Suppressor macrophage treated with lipopolysaccharide for 4 hours (primary cell): ENCODE measurements around the gene CNIH4.
"Not testable (repeated sequence)": the region's sequence is repeated elsewhere in the genome, so short reads cannot be mapped to it uniquely, and the experiment has no call there.

ENCODE experiments used
- DNase-seq: peaks from one replicate; pipeline ENCODE4 v3.0.0-alpha.2; 2020

The CNIH4 gene

DNA sequence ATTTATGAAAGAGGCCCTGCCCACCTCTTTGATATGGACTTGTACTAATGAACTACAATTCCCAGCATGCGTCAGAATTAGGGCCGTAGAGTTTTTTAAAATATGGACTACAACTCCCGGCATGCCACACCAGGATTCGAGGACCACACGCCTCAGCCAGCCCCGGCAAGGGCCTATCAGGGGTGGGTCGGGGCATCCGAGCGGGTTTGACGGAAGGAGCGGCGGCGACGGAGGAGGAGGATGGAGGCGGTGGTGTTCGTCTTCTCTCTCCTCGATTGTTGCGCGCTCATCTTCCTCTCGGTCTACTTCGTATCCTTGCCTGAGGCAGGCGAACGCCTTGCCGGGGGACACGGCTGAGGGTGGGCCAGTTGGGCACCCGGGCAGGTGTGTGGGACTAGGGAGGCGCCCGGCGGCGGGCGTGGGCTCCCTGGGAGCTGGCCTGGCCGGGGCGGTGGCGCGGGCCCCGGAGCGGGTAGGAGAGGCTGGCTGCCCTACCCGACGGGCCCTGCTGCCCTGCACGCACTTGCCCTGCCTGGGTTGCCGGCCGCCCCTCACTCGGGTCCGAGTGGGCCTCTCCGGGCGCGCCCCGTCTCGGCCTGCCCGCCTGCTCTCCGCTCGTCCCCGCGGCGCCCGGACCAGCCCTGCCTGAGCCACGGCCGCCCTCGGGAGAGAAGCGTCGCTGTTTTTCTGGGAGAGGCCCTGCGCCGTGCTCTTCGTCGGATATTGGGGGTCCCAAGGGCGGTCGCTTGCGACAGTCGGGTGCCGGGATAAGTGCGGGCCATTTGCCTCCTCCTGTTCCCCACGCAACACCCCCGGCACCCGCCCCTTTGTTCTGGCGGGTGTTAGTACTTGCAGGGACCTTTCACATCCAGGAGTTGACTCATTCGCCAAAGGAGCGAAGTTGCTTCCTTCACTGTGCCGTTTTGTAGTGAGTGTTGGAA lies at the start of gene CNIH4:
CNIH4 (plus strand) TSS at position 195 of the 941 bp plus-strand sequence; CDS start at position 241, 46 bp downstream.
- DNase-seq: peak; percentile 94

- DNase-seq: no peak
Measured at GRCh38 chr1:224308064-224308463, 48.6 kb upstream of the CNIH4 start.

- DNase-seq: not testable (repeated sequence)
Measured at GRCh38 chr1:224311503-224311902, 45.2 kb upstream of the CNIH4 start.

GRCh38 chr1:224312025-224312424 lies 44.7 kb upstream of the CNIH4 start:
- no peak for DNase-seq

DNA sequence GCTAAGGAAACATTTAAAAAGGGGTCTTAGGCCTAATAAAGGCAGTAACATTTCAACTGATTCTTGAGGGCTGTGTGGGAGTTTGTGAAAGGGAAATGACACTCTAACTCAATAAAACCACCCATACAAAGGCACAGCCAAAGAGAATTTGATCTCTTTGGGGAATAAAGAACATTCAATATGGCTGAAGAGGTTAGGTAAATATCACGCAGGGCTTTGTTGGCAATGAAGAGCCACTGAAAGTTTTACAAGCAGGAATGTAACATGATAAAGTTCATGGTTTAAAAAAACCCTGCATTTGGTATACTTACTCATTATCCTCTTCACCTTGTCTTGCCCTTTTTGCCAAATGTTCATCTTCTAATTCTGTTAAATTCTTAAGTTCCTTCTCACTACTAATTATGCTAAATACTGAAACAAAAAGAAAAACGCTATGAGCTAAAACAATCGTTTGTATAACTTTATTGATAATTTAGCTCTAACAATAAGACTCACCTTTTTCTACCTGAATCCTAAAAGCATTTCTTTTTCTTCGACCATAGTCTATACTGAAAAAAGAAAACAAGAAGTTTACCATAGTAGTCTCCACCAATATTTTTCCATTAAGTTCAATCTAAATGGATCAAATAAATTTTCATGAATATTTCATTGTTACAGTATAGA lies 39.2 kb upstream of the CNIH4 start:
- DNase-seq: no peak

DNA sequence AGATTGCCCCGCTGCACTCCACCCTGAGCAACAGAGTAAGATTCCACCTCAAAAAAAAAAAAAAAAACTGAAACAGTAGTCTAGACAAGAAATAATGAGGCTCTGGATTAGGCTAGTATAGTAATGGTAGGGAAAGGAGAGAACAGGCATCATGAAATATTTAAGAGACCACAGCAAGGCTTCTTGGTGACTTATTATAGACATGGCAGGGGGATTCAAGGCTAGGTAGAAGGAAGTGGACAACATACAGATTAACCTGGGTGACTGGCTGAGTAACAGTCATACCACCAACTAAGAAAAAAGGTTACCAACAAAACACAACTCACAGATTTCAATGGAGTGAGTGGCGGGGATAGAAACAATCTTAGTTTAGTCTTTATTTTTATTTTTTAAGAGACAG lies 35.0 kb upstream of the CNIH4 start:
- no peak for DNase-seq

DNA sequence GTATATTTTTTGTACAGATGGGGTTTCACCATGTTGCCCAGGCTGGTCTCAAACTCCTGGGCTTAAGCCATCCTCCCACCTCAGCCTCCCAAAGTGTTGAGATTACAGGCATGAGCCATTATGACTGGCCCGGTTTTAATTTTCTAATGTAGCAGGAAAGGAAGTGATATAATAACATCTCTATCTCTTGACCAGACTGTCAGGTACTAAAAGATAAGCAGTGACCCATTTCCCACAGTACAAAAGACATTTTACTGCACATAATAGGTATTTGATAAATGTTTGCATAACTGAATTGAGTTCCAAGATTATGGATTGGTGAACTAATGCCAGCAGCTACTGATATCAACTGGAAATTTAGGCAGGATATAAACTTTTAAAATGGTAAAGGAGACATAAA lies 30.7 kb upstream of the CNIH4 start:
- no peak for DNase-seq

GRCh38 chr1:224328644-224329043 lies 28.0 kb upstream of the CNIH4 start:
- DNase-seq: no peak

DNA sequence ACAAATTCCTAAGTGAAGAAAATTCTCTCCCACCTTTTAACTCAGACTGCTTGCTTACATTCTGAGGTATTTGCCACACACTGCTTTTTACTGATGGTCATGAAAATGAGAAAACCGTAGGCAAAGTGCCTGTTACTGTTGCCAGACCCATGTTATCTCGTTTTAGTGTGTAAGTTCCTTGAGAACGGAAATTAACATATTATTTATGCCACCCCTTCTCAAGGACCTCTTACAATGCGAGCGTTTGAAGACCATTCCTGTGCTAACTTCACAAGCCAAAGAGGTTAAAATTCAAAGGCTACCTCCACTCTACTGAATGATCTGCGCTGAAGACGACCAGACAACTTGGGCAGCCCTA lies 27.2 kb upstream of the CNIH4 start:
- DNase-seq: no peak

DNA sequence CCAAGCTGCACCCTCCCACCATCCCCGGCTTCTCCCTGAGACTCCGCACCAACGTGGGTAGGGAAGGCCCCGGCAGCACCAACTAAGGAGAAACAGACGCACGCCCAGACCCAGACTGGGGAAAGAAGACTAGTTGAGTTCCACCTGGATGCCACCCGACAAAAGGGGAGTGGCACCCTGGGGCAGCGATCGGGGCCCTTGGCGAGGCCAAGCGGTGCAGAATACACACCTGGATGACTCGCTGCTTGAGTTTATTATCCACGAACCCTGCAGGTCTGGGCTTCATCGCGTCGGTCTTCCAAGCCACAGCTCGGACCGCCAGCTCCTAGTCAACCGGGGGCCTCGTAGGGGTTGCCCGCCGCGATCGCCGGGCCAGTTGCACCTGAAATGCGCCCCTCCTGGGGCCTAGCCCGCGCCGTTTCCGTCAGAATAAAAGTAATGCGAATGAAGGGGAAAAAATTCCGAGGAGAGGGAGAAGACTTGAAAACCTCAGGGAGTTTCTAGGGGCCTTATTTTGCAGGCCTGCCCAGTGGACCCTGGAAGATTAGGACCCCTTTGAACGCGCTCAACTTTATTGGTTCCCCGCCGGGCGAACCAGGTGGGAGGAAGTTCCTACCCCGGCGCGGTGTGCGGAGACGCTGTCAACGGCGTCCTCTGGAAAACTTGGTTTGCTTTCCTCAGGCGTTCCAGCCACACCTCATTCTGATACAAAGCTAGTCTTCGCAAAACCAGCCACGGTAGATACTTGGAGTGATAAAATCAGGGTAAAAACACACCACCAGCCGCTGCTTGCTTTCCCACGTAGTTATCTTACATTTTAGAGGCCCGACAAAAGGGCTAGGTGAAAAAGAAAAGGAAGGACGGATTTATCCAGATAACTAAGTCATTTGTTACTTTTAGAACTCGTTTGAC lies 26.6 kb upstream of the CNIH4 start, which contains the start of gene NVL:
NVL (minus strand) TSS at position 331 of the 912 bp plus-strand sequence; CDS start at position 286, 45 bp downstream.
- DNase-seq: peak; percentile 91

DNA sequence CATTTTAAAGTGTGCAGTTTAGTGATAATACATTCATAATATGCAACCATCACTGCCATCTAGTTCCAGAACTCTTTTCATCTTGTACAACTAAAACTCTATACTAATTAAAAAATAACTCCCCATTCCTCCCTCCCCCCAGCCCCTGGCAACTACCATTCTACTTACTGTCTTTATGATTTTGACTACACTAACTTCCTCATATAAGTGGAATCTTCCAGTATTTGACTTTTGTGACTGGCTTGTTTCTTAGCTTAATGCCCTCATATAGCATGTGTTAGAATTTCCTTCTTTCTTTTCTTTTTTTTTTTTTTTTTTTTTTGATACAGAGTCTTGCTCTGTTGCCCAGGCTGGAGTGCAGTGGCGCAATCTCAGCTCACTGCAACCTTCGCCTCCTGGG lies 25.4 kb upstream of the CNIH4 start:
- DNase-seq: no peak

DNA sequence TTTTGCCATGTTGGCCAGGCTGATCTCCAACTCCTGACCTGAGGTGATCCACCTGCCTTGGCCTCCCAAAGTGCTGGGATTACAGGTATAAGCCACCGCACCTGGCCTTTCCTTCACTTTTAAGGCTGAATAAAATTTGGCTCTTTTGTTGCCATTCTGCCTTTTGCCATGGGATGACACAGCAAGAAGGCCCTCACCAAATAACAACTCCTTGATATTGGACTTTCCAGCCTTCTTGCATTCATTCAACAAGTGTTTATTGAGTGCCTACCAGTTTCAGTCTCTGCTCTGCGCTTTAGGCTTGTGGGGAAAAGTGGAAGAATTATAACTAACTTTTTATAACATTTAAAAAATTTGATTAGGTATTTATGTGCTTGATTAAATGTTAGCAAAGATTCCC lies 24.9 kb upstream of the CNIH4 start:
- DNase-seq: no peak

DNA sequence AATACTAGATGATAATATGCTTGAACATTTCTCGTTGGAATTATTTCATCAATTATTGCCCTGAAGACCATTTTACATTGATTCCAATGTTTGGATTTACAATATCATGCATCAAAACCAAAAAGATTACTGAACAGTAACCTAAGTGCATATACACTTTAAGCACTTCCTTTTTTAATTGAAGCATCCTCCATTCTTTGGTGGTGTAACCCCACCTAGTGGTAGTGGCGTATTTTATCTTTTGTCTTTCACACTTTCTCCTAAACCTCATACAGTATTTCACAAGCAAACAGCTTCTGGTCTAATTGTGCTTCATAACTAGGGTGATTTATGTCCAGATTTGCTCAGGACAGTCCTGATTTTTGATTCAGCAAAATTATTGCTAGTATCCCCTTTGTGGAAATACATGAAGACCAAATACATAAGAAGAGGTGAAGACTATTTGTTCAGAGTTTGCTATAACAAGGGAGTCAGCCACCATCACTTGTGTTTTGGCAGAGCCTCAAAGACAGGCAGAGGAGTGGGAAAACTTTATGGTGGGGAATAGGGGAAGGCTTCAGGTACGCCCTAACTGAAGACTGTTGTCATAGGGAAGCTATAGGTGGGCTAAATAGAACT lies 23.3 kb upstream of the CNIH4 start:
- DNase-seq: peak; percentile 79

DNA sequence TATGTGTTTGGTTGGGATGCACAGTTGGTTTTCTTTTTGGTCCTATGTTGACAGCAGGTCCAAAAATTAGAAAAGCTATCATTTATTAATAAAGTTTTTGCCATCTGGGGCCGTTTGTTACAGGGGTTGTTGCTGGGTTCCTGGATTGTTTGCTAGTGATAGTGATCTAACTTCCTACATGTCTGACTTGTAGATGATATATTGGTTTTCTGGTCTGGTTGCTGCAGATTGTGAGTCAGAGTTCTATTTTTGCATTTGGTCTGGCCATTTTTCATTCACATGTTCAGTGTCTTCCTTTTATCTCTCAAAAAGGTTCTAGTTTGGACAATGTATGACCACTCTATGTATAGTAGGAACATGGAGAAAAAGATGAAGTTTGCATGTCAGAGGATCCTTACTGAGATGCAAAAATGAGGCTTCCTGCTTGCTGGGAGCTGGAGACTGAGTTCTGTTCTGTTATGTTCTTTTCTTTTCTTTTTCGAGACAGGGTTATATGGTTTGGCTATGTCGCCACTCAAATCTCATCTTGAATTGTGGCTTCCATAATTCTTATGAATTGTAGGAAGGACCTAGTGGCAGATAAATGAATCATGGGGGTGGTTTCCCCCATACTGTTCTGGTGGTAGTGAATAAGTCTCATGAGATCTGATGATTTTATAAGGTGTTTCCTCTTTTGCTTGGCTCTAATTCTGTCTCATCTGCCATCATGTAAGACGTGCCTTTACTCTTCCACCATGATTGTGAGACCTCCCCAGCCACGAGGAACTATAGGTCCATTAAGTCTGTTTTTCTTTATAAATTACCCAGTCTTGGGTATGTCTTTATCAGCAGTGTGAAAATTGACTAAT lies 22.5 kb upstream of the CNIH4 start:
- peak; percentile 75 for DNase-seq

DNA sequence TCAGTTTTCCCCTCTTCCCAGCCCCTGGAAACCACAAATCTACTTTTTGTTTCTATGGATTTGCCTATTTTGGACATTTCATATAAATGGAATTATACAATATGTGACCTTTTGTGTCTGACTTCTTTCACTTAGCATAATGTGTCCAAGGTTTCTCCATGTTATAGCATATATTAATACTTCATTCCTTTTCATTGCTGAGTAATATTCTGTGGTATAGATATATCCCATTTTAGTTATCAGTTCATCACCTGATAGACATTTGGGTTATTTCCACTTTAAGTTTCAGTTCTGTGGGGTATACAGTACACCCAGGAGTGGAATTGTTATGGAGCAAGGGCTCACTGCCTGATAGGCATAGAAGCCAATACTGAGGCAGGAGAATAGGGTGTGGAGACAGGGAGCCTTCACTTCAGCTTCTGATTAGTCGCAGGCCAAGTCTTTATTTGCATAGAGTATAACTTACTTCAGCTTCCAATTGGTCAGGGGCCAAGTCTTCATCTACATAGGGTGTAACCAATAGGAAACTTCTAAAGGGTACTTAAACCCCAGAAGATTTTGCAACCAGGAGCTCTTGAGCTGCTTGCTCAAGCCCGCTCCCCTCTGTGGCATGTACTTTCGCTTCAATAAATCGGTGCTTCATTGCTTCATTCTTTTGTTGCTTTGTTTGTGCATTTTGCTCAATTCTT lies 18.4 kb upstream of the CNIH4 start:
- DNase-seq: peak; percentile 40

DNA sequence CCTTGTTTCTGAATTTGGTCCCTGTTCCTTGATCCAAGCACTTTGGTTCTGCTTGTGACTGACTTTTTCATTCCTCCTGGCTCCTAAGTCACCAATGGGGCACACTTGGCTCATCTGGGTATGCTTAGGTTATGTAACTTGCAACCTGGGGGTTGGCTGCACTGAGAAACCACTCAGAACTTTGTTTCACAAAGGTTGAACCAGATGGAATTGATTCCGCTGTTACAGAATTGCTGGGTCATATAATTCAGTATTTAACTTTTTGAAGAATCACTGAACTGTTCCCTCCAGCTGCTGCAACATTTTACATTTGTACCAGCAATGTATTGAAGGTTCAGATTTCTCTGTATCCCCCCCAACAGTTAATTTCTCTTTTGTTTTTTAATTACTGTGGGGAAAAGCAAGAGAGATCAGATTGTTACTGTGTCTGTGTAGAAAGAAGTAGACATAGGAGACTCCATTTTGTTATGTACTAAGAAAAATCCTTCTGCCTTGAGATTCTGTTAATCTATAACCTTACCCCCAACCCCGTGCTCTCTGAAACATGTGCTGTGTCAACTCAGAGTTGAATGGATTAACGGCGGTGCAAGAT lies 17.1 kb upstream of the CNIH4 start:
- no peak for DNase-seq

DNA sequence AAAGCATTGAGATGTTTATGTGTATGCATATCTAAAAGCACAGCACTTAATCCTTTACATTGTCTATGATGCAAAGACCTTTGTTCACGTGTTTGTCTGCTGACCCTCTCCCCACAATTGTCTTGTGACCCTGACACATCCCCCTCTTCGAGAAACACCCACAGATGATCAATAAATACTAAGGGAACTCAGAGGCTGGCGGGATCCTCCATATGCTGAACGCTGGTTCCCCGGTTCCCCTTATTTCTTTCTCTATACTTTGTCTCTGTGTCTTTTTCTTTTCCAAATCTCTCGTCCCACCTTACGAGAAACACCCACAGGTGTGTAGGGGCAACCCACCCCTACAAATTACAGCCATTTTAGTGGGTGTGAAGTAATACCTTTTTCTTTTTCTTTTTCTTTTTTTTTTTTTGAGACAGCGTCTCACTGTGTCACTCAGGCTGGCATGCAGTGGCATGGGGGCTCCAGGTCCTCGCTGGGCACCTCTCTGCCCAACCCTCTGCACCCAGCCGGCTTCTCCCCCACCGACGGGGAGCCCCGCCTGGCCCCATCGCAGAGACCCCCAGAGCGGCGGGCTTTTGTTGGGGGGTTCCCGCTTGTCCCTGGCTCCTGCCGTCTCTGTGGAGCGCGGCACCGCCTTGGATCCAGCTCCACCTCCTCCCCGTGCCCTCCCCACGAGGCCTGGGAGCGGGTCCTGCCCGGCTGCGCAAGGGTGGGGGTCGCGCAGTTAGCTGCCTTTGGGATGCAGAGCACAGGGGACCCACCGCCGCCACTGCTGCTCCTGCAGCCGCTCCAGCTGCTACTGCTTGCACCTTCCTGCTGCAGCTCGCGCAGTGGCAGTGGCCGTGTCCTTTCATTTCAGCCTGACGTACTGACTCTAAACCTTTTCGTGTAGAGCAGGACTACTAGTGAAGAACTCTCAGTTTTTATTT lies 16.0 kb upstream of the CNIH4 start:
- peak; percentile 26 for DNase-seq

DNA sequence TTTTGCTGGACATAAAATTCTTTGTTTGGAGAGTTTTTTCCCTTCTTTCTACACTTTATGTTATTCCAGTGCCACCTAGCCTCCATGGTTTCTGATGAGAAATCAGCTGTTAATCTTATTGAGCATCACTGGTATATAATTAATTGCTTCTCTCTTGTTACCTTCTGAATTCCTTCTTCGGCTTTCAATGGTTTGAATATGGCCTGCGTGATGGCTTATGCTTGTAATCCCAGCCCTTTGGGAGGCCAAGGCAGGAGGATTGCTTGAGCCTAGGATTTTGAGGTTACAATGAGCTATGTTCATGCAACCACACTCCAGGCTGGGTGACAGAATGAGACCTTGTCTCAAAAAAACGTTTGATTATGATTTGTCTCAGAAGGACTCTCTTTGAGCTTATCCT lies 13.0 kb upstream of the CNIH4 start:
- DNase-seq: no peak

- DNase-seq: no peak
Measured at GRCh38 chr1:224348137-224348536, 8.5 kb upstream of the CNIH4 start.
